ENCODE measurements around the gene ELOF1.

GRCh38 chr19:11519138-11519537 is 39.9 kb downstream of the ELOF1 start:
- TF ChIP-seq POLR2AphosphoS5 (IDR thresholded peaks at IDR 0.05) (no peak), CTCF (IDR thresholded peaks at IDR 0.05) (no peak), POLR2A (IDR thresholded peaks at IDR 0.05) (no peak)
